Measurements from ENCODE around the gene TYMP.

Gene TYMP

DNA sequence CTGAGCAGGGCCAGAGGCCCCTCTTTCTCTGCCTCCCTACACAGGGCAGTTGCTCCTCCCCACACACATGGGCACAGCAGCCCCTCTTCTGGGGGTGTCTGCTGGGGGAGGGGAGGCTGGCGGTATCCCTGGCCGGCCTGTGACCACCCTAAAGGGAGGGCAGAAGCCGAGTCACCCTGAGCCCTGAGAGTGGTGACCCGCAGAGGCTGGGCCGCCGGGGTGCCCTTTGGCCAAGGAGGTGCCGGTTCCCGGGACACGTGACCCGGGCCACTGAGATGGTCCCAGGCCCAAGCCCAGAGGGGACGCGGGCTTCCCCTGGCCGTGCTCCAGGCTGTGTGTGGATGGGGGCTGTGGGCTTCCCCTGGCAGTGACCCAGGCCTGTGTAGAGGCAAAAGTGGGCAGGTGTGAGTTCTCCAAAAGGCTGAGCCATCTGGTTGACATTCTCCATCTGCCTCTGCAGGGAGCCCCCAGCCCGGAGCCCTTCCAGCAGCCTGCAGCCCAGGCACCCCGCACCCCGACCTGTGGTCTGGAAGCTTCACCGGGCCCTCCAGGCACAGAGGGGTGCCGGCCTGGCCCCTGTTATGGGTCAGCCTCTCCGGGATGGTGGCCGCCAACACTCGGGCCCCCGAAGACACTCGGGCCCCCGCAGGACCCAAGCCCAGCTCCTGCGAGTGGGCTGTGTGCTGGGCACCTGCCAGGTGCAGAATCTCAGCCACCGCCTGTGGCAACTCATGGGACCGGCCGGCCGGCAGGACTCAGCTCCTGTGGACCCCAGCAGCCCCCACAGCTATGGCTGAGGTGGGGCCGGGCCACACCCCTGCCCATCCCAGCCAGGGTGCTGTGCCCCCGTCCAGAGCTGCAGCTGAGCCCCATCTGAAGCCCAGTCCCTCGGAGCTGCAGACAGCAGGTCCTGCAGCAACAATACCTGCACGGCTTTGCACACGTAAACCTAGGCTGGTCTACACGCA lies 47.4 kb downstream of the TYMP start:
- DNase-seq = no peak

DNA sequence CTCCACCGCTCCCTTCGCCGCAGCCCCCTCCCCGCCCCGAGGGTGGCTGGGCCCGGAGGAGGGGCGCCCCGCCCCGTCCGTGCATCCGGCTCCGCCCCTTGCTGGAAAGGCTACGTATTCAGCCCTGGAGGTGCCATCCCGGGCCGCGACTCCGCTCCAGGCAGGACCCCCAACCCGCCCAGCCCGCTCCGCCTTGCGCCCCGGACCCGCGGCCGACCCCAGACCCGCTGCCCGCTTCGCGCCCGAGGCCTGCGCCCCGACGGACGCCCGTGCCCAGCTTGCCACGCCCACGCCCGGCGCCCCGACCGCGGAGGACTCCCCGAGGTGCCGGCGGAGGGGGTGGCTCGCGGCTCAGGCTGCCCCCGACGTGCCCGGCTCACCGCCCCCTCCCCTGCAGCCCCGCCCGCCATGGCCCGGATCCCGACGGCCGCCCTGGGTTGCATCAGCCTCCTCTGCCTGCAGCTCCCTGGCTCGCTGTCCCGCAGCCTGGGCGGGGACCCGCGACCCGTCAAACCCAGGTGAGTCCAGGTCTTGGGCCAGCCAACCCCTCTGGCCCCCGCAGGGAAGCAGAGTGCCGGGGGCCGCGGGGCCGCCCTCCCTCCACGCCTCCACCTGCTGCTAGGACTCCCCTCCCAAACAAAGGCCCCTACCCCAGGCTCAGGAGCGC lies 48.2 kb downstream of the TYMP start, which contains the start of gene ADM2:
TSS of gene ADM2 (plus strand) at position 104 of the 667 bp plus-strand sequence. CDS start at position 409, 305 bp downstream.
- peak in 1 of 2 experiments; percentile 42 for DNase-seq

DNA sequence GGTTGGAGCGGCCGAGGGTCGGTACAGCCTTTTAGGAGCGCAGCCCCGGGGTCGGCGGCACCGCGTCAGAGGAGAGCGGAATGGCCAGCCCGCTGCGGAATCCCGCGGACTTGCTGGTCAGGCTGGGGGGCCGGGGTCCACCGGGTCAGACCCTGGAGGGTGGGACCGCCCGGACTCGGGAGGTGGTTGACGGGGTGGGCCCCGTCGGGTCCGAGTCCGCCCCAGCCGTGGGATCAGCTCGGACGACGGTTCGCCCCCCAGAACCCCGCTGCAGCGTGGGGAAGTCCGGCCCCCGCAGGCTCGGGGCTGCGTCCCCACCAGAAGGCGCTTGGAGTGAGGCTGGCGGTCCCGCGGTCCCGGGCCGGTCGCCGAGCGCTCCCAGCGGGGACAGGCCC lies 48.8 kb downstream of the TYMP start:
- no peak for DNase-seq

DNA sequence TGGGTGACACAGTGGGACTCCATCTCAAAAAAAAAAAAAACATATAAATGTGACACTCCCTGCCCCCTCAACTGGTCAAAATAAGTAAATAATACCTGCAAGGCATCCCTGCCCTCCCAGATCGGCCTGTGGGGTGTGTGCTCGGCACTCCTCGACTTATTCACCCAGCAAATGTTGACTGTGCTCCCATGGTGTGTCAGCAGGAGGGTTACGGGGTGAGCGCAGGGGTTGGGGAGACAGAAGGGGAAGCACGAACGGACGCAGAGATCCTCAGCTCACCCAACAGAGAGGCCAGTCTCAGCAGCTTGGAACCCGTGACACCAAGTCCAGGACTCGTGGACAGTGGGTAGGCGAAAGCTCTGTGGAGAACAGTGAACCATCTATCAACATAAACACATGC lies 50.1 kb downstream of the TYMP start:
- DNase-seq = no peak

DNA sequence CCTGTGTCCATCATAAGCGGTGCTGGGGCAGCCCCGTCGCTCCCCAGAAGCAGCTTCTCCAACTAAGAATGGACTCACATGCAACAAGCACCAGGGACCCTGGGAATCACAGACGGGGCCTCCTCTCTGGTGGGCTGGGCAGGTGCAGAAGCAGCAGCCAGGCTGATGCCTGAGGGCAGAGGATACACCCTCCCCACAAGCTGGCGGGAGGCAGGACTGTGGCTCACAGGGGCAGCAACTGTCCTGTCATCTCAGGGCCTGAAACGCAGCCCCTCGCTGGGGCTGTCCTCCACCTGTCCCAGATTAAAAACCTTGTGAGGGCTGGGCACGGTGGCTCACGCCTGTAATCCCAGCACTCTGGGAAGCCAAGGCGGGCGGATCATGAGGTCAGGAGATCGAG lies 51.9 kb downstream of the TYMP start:
- DNase-seq = no peak

DNA sequence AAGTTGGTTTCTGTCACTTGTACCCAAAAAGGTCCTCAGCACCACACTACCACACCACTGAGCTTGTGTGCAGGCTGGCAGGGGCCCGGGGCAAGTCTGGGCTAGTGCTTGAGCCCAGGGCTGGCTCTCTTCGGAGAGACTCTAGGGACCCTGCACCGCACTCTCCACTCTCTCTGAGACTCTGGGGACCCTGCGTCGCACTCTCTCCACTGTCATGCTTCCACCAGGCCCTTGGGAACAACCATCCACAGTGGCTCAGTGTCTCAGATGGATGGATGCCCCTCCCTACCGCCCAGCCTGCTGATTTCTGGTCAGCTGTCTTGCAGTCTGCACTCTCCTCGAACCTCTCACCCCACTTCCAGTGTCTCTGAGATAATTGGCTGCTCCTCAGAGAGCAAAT lies 52.9 kb downstream of the TYMP start:
- no peak for DNase-seq

Measured in NCI-H1930 (cell line).